GM12875 (cell line): ENCODE measurements around the gene EGFL7.

Source experiments
- H3K4me3 ChIP-seq: one replicate; pipeline ENCODE4 v1.5.1; 2011; ENCODE audit warnings: low read depth, low read length, control low read depth
- TF ChIP-seq, protein P1 (sequence below): IDR thresholded peaks from 2 replicates; pipeline ENCODE4 v1.5.1; 2011; ENCODE audit warnings: low read depth, mild to moderate bottlenecking, control low read depth, inconsistent platforms, low read length, moderate library complexity, borderline replicate concordance; ENCODE audit not compliant: insufficient read depth

The EGFL7 gene

DNA sequence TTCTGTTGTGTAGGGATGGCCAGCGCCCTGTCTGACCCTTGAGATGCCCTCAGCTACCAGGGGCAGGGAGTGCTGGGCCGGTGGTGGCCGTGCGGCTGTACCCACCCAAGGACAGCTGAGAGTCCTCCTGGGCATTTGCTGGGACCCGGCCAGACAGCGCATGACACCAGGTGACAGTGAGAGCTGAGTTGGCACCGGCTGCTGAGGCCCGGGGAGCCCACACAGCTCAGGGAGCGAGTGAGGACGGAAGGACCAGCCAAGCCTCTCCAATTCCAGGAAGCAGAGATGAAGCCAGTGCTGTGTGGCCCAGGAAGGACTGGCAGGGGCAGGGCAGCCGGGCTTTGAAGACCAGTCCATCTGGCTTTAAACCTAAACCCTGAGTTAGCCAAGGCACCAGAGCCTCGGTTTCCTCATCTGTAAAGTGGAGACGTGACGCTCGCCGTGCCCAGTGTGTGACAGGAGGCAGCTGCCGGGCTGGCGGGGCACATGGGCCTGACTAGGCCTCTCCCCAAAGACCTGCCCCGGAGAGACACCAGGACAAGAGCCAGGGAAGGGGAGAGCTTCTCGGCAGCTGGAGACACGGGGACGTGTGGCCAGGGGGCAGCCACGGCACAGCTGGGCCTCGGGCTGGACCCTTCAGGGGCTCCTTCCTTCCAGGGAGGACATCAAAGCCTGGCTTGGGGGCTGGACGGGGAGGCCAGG lies 27.5 kb downstream of the EGFL7 start:
- TF ChIP-seq, protein P1, sequence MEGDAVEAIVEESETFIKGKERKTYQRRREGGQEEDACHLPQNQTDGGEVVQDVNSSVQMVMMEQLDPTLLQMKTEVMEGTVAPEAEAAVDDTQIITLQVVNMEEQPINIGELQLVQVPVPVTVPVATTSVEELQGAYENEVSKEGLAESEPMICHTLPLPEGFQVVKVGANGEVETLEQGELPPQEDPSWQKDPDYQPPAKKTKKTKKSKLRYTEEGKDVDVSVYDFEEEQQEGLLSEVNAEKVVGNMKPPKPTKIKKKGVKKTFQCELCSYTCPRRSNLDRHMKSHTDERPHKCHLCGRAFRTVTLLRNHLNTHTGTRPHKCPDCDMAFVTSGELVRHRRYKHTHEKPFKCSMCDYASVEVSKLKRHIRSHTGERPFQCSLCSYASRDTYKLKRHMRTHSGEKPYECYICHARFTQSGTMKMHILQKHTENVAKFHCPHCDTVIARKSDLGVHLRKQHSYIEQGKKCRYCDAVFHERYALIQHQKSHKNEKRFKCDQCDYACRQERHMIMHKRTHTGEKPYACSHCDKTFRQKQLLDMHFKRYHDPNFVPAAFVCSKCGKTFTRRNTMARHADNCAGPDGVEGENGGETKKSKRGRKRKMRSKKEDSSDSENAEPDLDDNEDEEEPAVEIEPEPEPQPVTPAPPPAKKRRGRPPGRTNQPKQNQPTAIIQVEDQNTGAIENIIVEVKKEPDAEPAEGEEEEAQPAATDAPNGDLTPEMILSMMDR, result no peak
- H3K4me3 ChIP-seq, result no peak overlapping the region

DNA sequence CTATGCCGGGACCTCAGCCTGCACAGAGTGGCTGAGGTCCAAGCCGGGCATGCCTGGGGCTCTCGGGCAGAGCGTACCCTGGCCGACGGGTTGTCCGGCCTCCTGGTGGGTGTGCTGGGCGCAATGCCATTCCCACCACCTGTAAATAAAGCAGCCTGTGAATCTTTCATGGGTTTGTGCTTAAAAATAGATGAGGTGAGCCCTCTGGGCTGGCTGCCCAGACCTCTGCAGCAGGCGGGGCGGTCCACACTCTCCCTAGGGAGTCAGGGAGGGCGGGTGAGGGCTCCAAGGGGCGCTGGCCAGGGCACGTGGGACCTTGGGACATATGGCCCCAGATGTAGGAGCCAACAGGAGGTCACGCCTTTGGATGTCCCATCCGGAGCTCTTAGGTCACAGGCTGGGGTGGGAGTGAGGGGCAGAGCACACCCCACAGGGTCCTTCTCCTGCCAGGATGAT lies 28.1 kb downstream of the EGFL7 start:
- TF ChIP-seq, protein P1, result no peak
- no peak overlapping the region for H3K4me3 ChIP-seq

DNA sequence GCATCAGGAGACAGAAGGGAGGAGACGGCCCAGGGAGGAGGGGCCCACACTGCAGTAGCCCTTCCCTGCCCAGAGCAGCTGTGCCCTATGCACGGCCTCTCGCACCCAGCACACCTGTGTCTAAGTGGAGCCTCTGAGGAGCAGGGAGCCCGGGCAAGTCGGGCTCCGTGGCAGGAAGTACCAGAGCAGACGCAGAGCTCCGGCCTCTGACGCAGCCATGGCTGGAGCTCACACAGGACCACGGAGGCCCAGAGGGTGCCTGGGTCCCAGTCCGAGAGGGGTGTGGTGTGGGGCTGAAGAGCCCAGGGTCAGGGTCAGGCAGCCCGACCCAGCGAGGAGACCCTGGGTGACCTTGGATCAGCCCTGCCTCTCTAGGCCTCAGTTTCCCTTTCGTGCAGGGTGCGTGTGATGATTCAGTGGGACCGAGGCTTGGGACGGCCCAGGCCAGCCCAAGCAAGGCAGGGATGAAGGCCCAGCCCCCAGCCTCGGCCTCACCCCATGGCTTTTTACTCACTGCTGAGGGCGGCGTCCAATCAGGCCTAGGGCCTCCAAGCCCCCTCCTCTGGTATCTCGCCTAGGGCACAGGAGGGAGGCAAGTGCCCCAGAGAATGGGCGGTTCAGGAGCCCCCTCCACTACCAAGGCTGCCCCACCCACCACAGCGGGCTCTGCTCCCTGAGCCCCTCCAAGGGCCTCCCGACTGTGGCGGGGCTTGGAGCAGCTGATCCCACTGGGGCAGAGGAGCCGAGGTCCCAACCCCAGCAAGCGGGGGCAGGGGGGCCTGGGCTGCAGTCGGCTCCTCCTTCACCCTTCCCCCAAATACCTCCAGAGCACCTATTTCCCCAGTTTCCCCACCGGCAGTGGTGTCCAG lies 28.8 kb downstream of the EGFL7 start:
- H3K4me3 ChIP-seq, result no peak overlapping the region
- TF ChIP-seq, protein P1, result no peak

DNA sequence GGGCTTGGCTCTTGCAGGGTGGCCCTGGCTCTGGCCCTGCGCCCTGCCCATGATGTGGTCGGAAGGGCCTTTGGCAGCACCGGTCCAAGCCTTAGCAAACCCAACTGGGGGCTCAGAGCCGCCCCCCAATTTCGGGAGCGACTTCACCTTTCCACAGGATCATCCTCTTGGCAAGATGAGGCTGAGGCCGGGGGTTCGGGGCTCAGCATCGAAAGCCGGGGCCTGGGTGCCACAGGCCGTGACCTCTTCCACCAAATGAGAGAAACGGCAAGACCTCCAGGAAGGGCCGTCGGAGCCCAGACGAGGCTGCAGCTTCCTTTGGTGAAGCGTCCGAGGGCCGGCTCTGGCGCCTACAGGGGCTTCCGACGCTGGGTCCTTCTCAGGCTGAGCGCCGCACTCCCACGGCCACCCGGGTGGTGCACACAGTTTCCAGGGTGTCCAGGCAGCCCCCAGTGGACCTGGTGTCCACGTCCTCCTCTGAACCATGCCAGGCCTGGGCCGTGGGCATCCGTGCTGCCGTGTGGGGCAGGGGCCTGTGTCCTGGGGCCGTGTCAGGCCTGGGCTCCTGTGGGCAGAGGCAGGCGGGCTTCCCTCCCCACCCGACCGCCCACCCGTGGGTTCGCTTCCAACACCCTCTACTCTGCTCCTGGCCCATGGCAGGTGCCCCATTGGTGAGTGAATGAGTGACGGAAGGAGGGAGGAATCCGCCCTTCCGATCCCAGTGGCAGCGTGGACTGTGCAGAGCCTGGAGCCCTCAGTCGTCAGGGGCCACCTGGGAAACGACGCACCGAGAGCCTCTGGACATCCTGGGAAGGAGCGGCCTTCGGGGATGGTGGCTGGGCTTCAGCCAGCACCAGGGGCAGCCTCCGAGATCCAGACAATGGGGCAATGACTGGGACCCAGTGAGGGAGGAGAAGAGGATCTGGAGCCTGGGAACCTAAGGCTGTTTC lies 29.7 kb downstream of the EGFL7 start:
- no peak overlapping the region for H3K4me3 ChIP-seq
- TF ChIP-seq, protein P1, result no peak

DNA sequence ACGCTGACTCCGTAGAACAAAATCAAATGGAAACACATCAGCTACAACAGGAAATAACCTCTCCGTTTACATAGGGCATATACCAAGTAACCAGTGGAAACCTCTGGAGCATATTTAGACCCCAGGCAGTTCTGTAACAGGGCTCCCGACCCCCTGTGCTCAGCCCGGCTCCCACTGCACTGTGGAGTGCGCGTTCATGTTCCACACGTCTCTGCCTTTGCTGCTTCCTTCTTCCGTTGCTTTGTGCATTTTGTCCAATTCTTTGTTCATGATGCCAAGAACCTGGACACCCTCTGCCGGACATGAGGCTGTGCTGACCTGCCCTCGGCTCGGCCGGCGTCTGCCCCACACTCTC lies 30.4 kb downstream of the EGFL7 start:
- H3K4me3 ChIP-seq, result no peak overlapping the region
- TF ChIP-seq, protein P1, result no peak

DNA sequence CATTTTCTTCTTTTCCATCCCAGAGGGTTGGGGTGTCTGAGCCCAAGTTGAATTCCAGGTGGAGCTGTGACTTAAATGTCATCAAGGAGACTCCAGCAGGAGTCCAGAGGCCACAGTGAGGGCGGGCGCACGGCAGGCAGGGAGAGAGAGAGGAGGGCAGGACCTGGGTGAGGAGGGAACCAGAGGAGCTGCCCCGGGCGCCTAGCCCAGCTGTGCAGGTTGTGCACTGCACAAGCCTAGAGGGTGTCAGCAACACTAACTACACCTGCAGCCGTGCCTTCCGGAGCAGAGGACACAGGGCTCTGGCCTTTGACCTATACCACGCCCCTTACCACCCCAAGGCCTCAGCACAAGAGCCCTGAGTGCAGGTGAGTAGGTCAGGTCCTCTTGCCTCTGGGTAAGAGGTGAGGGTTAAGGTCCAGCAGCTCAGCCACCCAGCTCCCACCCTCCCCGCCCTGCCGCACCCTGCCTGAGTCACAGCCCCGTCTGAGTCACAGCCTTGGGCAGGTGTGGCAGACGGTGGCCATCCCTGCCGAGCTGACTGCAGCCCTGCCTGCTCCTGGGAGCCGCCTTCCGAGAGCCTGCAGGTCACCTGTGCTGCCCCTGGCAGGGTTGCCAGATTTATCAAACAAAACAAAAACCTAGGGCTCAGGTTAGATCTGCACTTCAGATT lies 30.9 kb downstream of the EGFL7 start:
- no peak overlapping the region for H3K4me3 ChIP-seq
- TF ChIP-seq, protein P1, result no peak
